NCI-H345 treated with DMSO at 0.1 percent for 48 hours (cell line): ENCODE results near the gene DISP3.

Experiments
- DNase-seq: peaks from one replicate; lab custom pipeline; 2025; ENCODE audit not compliant: unreplicated experiment; lab: John Stamatoyannopoulos, UW

The DISP3 gene

DNA sequence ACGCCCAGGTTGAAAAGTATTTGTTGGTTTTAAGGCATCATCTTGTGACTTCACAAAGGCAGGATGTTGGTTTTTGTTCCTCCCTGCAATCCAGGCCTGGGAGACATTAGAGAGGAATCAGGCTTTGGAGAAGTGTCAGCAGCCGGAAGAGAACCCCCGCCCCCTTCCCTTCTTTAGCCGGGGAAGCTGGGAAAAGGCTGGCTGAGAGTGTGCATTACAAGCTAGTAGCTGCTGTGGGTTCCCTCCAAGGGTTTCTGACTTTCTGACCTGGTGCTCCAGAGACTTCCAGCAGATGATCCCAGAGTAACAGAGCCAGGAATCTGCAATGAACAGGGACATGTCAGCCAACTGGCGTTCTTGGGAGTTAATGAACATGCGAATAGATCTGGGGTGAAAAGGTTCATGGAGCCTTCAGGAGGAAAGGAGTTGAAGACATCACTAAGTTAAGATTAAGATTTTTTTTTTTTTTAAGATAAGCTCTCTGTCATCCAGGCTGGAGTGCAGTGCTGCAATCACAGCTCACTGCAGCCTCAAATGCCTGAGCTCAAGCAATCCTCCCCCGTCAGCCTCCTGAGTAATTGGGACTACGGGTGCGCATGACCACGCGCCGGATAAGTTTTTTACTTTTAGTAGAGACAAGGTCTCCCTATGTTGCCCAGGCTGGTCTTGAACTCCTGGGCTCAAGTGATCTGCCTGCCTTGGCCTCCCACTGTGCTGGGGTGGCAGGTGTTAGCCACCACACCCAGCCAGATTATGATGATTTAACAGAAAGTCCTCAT lies 7.5 kb downstream of the DISP3 start:
- DNase-seq: no peak

DNA sequence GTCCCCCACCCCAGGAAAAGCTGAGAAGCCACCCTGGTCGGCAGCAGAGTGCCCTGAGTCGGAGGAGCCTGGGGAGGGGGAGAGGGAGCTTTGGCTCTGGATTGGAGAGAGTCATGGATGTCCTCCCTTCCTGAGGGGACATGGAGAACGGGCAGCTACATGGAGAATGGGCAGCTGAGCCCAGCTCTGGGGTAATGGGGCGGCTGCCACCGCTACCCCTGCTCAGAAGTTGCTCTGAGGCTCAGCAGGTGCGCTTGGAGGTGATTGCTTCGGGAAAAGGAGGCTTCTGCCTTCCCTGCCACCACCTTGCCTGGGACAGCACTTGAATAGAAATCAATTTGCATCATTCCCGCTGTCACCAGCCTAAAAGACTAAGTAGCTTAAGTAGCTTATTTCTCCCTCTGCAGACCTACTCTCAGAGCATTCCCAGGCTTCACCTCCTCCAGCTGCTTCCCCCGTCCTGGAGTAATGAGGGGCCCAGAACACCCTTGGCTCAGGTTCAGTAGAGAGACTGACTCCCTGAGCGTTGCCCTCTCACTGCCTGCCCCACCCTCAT lies 8.3 kb downstream of the DISP3 start:
- DNase-seq: no peak

DNA sequence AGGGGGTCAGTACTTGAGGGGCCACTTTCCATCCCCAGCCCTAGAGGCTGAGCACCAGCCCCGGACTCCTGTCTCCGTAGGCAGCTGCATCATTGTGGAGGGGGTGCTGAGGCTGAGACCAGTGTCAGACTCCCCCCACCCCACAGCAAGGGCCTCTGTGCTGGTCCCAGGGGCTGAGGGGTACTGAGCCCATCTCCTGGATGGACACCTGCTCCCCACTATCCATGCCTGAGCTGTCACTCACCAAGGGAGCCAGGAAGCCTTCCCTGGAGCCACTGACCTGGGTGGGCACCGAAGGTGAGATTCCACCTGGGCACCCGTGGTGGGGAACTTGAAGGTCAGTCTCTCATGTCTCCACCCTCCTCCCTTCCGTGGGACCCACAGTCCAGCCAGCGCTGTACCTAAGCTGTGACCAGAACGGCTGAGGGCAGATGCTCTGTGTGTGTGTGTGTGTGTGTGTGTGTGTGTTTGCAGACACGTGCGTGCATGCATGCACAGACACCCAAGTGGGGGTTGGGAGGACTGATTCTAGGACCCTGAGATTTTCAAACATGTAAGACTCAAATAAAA lies 9.3 kb downstream of the DISP3 start:
- no peak for DNase-seq

DNA sequence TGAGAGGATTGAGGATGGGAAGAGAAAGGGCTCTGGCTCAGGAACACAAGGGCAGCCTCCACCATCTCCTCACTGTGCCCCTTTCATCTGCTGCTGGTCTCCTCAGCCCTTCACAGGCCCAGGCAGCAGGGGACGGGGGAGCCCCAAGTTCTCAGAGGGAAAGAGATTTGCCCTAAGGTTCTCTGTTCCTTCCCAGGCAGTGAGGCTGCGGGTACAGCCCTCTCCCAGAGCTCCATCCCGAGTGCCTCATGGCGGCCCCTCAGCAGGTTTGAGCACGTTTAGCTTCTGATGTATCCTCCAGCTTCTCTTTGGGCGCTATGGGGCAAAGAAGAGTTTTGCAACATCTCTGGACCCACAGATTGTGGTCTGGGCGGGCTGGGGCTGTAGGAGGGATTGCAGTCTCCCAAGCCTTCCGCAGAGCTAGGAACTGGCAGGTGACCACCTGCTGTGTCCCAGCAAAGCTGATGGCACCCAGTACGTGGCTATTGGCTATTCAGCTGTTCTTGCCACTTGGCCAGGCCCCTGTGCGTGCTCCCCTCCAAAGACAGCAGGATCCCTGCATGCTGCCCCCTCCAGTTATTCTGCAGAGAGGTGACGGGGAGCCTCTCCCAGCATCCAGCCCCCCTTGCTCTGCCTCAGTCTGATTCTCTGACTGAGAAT lies 10.1 kb downstream of the DISP3 start:
- no peak for DNase-seq

DNA sequence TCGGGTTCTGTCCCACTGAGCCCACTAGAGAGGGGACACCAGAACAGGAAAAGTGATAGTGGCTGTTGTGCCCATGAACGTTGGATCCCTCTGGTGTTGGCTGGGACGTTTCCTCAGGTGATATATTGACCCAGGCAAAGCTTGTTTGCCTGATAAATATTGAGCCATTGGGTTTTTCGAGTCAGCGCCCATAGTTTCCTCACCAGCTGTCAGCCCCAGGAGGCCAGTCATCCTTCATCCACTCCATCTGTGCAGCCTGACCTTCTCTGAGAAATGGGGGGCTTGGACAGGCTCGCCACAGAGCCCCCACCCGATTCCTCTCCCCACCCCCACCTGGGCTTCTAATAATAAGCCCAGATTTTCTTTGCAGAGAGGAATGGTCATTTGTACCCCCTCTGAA lies 13.3 kb downstream of the DISP3 start:
- no peak for DNase-seq

DNA sequence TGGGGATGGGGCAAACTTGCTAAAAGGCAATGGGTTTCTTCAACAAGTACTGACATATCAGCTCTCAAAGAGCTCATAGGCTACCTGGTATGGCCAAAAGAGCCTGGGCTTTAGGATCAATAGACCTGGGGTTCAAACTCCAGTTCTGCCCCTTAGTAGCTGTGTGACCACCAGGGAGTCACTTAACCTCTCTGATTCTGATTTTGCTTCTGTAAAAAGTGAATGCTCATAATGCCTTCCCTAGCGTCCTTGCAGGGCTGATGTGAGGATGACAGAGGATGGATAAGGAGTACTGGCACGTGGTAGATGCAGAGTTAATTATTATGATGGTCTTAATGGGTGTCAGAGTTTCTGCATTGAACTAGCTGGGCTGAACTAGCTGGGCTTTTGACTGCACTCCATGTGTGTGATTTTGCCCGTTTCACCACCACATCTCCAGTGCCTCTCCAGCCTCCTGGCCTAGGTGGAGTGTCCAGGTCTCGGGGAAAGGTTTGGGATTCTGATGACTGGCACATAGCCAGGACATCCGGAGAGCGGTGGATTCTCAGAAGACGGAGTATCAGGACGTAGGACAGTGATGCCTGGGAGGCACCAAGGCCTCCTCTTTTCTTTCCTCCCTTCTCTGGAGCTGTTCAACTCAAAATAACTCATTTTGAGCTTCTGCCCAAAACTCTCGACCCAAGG lies 15.2 kb downstream of the DISP3 start:
- no peak for DNase-seq

DNA sequence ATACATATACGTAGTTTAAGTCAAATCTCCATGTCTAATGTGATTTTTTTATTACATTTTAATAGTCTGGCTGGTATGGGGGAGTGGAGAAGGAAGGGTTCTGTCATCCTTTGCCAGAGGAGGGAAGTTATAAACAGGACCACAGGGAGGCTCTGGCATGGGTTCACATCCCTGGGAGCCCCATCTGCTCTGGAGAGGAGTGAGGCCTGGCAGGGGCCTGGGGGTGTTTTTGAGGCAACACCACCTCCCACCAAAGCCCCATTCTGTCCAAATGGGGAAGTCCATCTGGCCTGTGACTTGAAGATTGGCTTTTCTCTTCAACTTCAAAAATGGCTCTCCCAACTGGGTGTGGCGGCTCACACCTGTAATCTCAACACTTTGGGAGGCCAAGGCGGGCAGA lies 15.8 kb downstream of the DISP3 start:
- DNase-seq: no peak

DNA sequence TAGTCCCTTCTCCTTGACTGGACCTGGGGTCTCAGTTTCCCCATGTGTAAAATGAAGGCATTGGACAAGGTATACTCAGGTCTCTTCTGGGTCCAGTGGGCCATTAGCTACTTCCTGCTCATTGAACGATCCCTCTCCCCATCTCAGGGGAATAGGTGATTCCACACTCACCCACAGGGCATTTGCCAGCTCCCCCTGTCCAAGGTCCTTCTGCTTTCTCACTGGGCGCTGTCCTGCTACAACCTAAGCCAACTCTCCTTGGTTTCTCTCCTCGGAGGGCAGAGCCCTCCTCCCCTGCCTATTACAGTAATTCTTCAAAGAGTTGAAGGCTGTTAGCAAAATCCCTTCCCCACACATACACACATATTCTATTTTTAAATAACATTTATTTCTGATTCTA lies 16.6 kb downstream of the DISP3 start:
- DNase-seq: no peak

DNA sequence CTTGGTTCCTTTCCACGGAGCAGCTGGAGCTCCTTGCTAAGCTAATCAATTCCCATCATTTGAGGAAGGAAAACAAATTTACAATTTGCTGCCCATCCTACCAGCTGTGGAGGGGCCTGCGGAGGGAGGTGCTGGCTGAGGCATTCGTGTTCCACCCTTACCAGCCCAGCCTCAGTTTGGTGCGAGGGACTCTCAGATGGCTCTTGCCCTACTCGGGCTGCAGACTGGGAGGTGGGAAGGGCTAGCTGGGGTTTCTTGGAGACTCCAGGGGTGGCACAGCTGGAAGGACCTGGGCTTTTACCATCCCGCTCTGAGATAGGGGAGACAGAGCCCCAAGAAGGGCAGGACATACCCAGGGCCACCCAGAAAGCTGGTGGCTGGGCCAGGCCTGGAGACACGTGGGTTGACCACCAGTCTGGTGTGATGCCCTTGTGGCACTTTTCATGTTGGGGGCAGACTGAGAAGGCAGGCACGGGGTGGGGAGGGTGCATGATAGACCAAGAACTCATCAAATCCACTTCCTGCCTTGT lies 17.7 kb downstream of the DISP3 start:
- no peak for DNase-seq

DNA sequence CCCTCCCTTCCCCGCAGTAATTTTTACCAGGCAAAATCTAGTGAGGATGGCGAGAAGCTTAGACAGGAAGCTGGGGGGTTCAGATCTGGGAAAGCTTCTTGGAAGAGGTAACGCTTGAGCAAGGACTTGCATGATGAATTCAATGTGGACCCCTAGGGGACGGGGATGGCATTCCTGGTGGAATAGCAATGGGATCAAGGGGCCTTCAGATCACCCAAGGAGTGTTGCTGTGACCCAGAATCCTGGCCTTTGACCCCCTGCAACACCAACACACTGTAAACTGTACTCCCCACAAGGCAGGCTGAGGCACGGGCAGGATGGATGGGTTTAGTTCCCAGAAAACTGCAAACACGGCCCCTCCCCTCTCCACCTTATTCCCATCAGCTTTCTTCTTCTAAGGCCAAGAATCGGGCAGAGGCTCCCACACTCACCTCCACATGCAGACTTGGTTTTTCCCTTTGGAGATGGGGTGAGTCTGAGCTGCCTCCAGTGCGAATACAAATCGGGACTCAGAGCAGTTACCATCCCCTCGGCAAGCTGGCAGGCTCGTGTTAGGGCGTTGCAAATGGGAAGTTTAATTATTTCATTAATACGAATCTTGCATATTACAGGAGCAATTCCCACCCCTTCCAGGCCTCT lies 20.1 kb downstream of the DISP3 start:
- DNase-seq: no peak

DNA sequence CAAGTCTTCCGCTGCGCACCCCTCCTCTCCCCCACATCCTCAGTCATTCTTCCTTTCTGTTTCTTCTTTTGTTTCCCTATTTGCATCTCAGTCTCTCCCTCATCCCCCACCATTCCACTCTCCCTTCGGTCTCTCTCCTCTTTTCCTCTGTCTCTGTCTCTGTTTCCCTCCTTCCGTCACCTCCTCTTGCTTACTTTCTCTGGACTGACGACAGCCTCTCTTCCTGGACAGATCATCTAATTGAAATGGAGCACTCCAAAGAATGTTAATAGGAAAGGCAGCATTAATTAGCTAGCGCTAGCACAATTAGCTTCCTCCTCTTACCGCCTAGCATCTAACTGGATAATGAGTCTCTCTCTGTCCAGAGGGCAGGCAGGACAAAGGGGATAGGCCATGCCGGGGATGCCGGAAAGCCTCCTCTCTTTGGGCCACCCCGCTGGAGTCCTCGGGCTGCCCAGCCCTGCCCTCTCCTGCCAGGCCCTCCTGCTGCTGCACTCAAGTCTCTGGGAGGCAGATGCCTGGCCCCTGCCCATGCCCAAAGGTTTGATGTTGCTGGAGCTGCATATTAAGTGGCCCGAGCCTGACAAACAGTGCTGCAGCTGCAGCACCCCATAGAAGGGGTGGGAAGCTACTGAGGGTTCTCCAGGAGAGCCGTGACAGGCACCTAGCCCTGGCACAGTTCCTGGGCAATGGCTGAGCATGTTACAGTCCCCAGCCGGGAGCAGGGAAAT lies 20.8 kb downstream of the DISP3 start:
- peak; percentile 53 for DNase-seq

DNA sequence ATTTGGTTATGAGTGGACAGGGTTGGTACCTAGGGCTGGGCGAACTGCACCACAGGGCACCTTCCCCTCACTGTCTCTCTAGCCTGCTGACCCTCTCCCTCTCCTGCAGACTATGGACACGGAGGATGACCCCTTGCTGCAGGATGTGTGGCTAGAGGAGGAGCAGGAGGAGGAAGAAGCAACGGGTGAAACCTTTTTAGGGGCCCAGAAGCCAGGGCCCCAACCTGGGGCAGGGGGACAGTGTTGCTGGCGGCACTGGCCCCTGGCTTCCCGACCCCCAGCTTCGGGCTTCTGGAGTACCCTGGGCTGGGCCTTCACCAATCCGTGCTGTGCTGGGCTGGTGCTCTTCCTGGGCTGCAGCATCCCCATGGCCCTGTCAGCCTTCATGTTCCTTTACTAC lies 21.9 kb downstream of the DISP3 start:
- no peak for DNase-seq

DNA sequence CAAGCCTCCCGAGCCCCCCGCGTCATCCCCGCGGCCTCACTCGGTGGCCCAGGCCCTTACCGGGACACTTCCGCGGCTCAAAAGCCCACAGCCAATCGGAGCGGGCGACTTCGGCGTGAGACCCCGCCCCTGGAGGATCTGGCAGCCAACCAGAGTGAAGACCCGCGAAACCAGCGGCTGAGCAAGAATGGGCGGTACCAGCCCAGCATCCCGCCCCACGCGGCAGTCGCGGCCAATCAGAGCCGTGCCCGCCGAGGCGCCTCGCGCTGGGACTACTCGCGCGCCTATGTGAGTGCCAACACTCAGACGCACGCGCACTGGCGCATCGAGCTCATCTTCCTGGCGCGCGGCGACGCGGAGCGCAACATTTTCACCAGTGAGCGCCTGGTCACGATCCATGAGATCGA lies 22.5 kb downstream of the DISP3 start:
- DNase-seq: no peak

DNA sequence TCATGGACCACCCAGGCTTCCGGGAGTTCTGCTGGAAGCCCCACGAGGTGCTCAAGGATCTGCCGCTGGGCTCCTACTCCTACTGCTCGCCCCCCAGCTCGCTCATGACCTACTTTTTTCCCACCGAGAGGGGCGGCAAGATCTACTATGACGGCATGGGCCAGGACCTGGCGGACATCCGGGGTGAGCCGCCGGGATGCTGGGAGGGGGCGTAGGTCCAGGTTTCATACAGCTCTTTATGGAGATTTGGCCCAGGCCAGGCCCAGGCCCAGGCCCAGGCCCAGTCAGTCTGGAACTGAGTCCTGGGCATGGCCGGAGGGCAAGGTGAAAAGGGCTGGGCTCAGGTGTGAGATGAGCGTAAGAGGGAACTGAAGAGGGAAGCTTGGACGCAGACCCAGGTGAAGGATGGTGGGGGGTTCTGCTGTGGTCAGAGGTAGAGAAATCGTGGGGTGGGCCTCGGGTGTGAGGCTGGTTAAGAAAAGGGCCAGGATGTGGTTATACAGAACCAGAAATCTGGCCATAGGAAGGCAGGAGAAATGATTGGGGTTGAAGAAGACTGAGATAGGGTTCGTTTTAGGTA lies 23.0 kb downstream of the DISP3 start:
- no peak for DNase-seq

DNA sequence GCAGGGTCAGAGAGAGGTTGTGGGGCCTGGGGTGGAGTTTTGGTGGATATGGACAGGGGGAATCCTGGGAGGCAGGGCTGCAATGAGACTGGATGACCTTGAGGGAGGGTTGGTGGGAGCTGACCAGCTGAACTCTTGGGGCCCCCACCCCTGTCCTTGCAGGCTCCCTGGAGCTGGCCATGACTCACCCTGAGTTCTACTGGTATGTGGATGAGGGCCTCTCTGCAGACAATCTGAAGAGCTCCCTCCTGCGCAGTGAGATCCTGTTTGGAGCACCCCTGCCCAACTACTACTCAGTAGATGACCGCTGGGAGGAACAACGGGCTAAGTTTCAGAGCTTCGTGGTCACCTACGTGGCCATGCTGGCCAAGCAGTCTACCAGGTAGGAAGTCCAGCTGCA lies 23.6 kb downstream of the DISP3 start:
- DNase-seq: no peak

DNA sequence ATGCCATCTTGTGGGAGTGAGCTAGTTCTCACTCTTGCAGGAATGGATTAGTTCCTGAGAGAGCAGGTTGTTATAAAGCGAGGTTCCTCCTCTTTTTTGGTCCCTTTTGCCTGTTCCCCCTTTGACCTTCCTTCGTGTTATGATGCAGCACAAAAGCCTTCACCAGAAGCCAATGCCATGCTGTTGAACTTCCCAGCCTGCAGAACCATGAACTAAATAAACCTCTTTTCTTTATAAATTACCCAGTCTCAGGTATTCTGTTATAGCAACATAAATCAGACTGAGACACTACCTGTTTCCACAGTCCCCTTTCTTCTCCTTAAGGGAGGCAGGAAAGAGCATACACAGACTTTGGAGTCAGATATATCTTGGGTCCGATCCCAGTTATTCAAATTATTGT lies 25.6 kb downstream of the DISP3 start:
- no peak for DNase-seq

DNA sequence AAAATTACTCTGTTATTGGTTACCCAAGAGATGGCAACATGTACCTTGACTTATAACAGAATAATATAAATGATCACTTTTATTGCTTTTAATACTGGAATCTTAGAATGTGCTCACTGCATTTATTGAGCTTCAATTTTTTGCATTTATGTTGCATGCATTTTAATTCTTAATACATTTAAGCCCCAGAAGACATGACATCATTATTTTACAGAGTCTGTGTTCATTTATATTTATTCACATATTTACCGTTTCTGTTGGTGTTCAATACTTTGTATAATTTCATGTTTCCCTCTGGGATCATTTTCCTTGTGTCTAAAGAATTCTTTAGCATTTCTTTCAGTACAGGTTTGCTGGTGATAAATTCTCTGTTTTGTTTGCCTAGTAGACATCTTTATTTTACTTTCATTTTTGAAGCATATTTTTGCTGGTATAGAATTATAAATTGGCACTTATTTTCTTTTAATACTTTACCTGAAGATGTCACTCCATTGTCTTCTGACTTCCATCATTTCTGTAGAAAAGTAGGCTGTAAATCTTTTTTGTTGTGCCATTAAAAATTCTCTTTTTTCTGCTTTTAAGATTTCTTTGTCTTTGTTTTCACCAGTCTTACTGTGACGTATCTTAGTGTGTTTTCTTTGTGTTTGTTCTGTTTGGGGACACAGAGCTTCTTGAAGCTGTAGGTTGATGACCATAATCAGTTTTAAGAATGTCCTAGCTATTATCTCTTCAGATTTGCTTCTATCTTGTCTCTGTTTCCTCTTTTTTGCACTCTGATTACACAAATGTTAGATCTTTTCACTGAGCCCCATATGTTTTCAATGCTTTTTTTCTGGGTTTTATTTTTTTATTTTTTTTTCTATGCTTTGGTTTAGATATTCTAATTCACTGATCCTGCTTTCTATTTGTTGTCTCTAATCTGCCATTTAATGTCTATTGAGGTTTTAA lies 26.9 kb downstream of the DISP3 start:
- DNase-seq: no peak

DNA sequence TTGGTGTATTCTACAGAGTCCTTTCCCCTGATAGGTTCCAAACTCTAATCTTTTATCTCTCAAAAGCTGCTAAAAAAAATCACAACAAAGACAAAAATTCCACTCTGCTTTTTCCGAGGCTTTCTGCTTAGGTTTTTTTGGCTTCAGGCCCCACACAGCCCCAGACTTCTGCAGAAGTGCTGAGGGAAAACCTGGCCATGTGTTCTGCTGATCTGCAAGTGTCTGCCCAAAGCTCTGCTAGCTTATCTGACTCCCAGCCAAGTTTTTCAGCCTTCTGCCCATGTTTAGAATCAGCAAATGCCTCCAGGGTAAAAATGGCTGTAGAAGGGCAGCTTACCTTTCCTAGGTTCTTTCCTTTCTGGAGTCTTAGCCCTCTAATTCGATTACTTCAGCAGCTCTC lies 28.4 kb downstream of the DISP3 start:
- DNase-seq: no peak

DNA sequence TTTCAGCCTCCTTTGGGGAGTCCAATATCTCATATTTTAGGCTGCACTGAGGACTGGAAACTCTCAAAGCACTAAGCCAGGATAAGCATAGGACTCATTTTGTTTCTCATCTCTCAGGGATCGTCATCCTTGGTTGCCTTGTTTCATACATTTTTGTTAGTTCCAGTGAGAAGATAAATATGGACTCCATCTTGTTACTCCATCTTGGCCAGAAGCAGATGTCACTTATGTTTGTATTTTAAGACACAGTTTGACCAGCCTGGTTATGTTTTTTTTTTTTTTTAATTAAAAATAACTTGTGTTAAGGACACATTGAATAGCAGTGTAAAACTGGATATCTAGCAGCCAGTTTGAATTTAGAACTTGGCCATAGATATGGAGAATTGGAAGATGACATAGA lies 34.7 kb downstream of the DISP3 start:
- DNase-seq: no peak
